MCF 10A (cell line): ENCODE data around the gene ELL2. TPM values are rescaled to one million over a fixed set of nuclear protein-coding genes. Genes with fewer than 3 reads are reported as not detected.

ENCODE experiments used
- BruUV-seq: library from RNA; stranded (reverse); fragments of 400-500 nt; replicated peaks from 2 replicates; lab custom pipeline; 2021; lab: Mats Ljungman, UMichigan
- CTCF ChIA-PET: fragments of 300-600 bp; sonication (Branson Sonifier 250); formaldehyde crosslinking; extraction: SDS; loops from one replicate; lab custom pipeline; 2021; ENCODE audit warnings: antibody characterized with exemption, inconsistent platforms; lab: Yijun Ruan, JAX
- POLR2A ChIA-PET: fragments of 300-600, 350-650 bp; sonication (Branson Sonifier 250); formaldehyde crosslinking; extraction: SDS; loops from one replicate; lab custom pipeline; 2020; ENCODE audit warnings: antibody characterized with exemption, inconsistent platforms; lab: Yijun Ruan, JAX
- DNase-seq: peaks from one replicate; pipeline ENCODE4 v3.0.0-alpha.2; 2018; ENCODE audit not compliant: unreplicated experiment
- H3K27ac Mint-ChIP-seq: one replicate; pipeline ENCODE4 v1.8.0; 2022; ENCODE audit warnings: mild to moderate bottlenecking, low read depth, mixed read lengths; ENCODE audit not compliant: unreplicated experiment
- H3K27me3 Mint-ChIP-seq: one replicate; pipeline ENCODE4 v1.8.0; 2022; ENCODE audit warnings: mixed read lengths; ENCODE audit not compliant: insufficient read depth, unreplicated experiment
- H3K36me3 Mint-ChIP-seq: one replicate; pipeline ENCODE4 v1.8.0; 2022; ENCODE audit warnings: mild to moderate bottlenecking, moderate library complexity, mixed read lengths; ENCODE audit not compliant: insufficient read depth, unreplicated experiment
- H3K4me1 Mint-ChIP-seq: one replicate; pipeline ENCODE4 v1.8.0; 2022; ENCODE audit warnings: mixed read lengths; ENCODE audit not compliant: insufficient read depth, unreplicated experiment
- H3K4me3 Mint-ChIP-seq: one replicate; pipeline ENCODE4 v1.8.0; 2022; ENCODE audit warnings: mild to moderate bottlenecking, moderate library complexity, mixed read lengths; ENCODE audit not compliant: unreplicated experiment
- H3K9me3 Mint-ChIP-seq: one replicate; pipeline ENCODE4 v1.8.0; 2022; ENCODE audit warnings: mixed read lengths; ENCODE audit not compliant: unreplicated experiment
- CTCF ChIP-seq: fragments of 200-600 bp; IDR thresholded peaks from one replicate; pipeline ENCODE4 v1.8.0; 2022; ENCODE audit warnings: antibody characterized with exemption, mild to moderate bottlenecking; ENCODE audit not compliant: unreplicated experiment
- intact Hi-C: fragments of 100-400 bp; cut with micrococcal nuclease; formaldehyde crosslinking; loops from 2 replicates; pipeline ENCODE4 v1.14.1; 2022
- total RNA-seq: library from RNA; stranded (reverse); gene quantifications from 2 replicates; pipeline ENCODE4 v1.2.3, GENCODE V29; 2022

ELL2 gene
- total RNA-seq, 1 experiment from 2014 or later: 147 TPM

- no peaks in the 10 kb centered on the region for H3K9me3 Mint-ChIP-seq
Measured at GRCh38 chr5:95836544-95836943, 125.1 kb downstream of the ELL2 start.

GRCh38 chr5:95835682-95836385, 125.8 kb downstream of the ELL2 start:
- no TSS peak for BruUV-seq
- ChIA-PET CTCF (interaction anchor here (0.6 to 1.8 kb wide), 4 partner anchors 12 to 191 kb away, joined by 3 to 6 read pairs (median 4); no protein-coding TSS in a partner anchor), POLR2A (interaction anchor here (0.8 to 2.5 kb wide), 2 partner anchors 13 to 69 kb away, joined by 3 to 13 read pairs; partner anchors contain the start of gene GLRX)
- Mint-ChIP-seq H3K27ac (no peak overlapping the region), H3K4me3 (no peak overlapping the region), H3K4me1 (peaks cover 15% of the 10 kb centered on the region), H3K27me3 (no peaks in the 10 kb centered on the region), H3K9me3 (no peaks in the 10 kb centered on the region), H3K36me3 (no peaks in the 10 kb centered on the region)
- TF ChIP-seq CTCF: no peak
- no peak for DNase-seq
- intact Hi-C loops: no loop called here

More at GRCh38 chr5:95836544-95836943, 125.1 kb downstream of the ELL2 start:
- POLR2A ChIA-PET: interaction anchor here (0.8 to 2.5 kb wide), 2 partner anchors 13 to 70 kb away, joined by 3 to 13 read pairs; partner anchors contain the start of gene GLRX
- BruUV-seq: no TSS peak
- no peak overlapping the region for H3K4me3 Mint-ChIP-seq
- no peak for TF ChIP-seq CTCF
- no peaks in the 10 kb centered on the region for H3K27me3 Mint-ChIP-seq
- peaks cover 21% of the 10 kb centered on the region for H3K4me1 Mint-ChIP-seq
- DNase-seq: no peak
- no peaks in the 10 kb centered on the region for H3K36me3 Mint-ChIP-seq
- H3K27ac Mint-ChIP-seq: no peak overlapping the region
- CTCF ChIA-PET: interaction anchor here (0.6 to 1.8 kb wide), 5 partner anchors 10 to 191 kb away, joined by 3 to 11 read pairs (median 5); no protein-coding TSS in a partner anchor
- intact Hi-C loops: no loop called here

Other genes with a start within 250 kb of the ELL2 start
- 3.4 and 3.8 TPM in 2 replicates for gene RHOBTB3, start 230.5 kb downstream of the ELL2 start, total RNA-seq
- 41.4 and 59.2 TPM in 2 replicates for gene GLRX, start 139.1 kb downstream of the ELL2 start, total RNA-seq